GM21367 (cell line): ENCODE data around the gene KCNMA1.

Experiments used
- ATAC-seq: cut with Tn5 transposase; IDR thresholded peaks from one replicate; pipeline ENCODE4 v1.9.1; 2021; ENCODE audit not compliant: unreplicated experiment

KCNMA1 gene

DNA sequence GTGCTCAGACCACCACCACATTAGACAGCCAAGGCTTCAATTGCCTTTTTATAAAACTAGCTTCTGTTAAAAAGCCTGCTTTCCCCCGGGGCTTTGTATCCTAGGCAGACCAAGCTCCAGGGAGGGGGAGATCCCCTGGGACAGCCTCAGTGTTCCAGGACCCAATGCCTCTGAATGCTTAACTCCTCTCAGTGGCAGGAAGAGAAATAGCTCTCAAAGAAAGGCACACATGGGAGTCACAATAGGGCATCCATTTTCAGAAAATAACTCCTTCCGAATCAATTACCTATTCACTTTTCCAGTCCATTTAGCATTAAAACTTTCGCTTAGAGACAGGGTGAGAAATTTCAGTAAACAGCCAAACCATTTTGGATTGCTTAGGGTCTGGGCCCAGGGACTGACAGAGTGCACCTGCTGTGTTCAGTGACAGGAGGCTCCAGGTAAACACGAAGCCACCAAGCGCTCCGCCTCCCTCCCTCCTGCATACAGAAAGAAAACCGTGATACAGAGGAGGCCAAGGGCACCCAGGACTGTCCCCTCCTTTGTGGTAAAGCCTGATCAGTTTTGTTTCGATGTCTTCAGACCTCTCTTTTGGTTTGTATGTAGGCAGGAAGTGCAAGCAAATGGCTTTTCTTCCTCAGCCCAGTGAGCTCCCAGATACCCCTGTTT, 599.7 kb downstream of the KCNMA1 start:
- no peak for ATAC-seq

DNA sequence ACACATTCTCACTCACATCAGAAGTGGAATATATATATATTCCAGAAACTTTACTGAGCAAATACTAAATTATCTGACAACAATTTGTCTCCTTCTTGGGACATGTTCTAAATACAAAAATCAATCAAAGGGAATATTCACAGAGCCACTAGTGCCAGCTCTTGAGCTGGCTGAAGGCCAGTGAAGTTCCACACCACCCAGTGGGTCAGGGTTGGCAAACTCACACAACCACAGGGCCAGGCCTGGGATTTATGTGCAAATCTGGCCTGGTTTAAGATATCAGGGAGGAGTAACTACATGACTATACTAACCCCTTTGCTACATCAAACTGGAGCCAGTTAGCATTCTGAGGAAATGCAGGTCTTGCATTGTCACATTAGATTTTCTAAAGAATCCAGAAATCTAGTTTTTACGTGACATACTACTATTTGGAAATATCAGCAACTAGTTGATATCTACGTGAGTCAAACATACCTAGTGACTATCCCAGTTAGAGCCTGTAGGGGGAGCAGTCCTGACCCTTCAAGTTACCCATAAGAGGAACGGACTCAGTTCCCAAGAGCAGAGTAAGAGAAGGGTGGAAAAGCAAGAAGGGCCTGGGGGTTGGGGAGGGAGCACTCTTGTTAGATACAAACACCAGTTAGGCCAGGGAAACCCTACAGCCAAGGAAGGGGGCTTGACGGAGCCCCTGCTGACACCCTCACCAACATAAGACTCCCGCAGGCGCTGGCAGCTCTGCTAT, 600.4 kb downstream of the KCNMA1 start:
- ATAC-seq: no peak

DNA sequence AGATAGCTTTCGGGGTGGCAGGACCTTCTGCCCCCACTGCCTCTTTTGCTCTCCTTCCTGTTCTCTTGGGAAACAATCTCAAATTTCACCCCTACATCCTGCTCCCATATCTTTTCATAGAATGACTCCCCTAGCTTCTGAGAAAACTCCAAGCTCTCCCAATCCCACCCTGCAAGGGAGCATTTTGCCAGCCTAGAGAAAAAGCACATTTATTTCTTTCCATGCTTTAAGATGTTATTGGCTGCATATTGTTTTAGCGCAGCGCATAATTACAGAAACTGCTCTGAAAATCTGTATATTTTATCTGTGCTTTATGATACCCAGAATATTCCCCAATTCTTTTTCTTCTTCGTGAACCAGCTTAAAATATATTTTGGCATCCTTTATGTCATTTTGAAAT, 601.3 kb downstream of the KCNMA1 start:
- ATAC-seq: no peak

DNA sequence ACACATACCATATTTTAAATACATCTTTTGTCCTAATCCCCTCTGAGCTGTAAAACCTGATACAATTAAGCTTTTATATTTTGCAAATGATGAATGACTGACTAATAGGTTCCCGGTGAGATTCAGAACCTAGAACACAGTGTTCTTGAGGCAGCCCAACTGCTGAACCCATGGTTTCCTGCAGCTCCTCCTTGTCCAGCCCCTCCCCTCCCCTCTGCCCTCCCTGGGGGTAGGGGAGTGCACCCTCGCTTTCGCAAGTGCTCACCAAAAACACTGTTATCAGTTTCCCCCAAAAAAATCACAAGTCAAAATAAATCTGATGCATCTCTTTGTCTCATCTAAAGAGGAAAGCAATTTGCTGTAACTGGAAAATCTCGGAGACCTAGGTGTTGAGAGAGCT, 602.8 kb downstream of the KCNMA1 start:
- no peak for ATAC-seq

DNA sequence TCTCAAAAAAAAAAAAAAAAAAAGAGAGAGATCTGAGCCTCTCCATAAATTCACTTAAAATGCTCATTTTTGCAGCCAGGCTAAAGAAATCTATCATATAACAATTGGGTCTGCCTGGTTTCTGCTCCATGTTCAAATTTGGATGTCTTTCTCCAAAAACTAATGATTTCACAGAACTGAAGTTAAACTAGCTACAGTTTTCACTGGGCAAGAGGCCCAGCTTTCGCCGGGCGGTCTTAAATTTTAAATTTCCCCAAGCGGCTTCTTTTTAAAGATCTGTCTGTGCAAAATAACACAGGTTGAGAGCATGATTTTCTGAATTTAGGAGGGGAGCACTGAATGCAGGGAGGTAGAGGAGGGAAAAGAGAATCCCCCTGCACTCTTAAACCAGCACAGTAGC, 603.4 kb downstream of the KCNMA1 start:
- no peak for ATAC-seq

GRCh38 chr10:77032188-77032570, 605.4 kb downstream of the KCNMA1 start:
- no peak for ATAC-seq

DNA sequence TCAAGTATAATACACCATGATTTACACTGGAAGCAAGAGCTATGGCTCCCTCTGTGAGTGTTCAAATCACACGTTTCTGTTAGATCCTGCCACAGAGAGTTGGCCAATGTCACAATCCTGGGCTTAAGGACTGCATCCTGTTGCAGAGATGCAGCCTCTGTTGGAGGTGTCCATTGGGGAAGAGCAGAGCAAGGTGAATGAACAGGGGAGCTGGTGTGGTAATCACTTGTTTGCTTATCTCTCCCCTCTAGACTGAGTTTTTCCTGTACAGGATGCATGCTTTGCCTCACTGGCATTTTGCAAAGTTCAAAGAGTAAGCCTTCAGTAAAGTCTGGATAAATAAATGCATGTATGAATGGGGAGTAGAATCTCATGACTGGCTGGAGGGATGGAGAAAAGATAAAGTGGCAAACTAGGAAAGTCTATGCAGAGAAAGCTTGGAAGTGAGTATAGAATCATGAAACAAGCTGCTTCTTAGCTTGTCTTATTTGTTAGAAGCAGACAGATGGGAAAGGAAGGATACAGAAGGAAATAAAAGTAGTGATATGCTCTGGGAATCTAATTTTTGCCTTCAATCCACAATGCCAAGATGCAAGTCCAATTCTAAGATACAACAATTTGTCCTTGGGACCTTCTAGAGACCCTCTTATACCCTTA, 605.9 kb downstream of the KCNMA1 start:
- no peak for ATAC-seq

DNA sequence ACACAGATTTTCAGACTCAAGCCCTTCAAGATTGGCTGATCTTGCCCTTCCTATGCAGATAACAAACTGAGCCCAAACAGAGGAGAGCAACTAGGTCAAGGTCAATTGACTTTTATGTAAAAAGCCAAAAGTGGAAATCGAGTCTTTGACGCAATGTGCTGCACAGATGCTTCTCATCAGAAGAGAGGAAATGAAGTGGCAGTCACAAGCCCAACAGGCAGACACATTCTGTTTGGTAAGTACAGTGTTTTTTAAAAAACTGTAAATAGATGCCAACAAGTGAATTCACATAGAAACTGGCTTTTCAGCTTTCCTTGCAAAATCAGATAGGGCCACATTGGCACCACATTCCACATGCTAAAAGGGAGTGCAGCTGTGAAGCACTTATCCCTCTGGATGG, 606.6 kb downstream of the KCNMA1 start:
- ATAC-seq: no peak

DNA sequence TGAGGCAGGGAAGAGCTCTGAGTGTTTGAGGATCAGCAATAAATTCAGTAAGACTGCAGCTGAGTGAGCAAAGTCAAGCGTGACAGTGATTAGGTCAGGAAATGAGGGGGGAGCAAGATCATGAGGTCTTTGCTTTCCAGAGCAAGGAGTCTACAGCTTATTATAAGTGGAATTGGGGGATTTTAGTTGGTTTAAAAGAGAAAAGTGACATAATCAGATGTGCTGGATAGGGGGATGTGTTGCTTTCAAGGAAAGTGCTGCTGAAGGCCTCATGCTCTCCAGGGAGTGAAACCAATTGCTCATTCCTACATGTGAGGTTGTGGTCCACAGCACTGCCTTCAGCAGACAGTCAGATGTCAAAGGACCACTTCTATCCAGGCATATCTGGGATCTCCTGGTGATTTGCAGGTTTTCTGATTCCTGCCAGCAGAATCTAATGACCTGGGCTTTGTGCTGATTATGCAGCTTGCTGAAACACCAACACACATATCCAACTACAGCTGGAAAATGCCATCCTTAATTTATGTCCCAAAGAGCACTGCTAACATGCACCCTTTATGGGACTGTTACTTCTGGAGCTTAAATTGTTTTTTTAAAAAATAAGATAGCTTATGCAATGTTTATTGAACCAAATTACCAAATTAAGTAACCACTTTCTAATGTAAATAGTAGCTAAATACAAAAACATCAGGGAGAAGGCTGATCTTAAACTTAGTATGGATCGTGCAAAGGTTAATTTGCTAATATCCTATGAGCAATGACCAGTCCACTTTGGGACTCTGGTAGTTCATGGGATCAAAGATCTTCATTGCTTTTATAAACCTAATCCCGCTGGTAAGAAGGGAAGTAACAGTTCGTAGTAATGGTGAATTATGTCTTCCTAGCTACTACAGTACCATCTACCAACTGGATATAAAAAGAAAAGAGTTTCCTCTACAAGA, 607.6 kb downstream of the KCNMA1 start:
- no peak for ATAC-seq

- no peak for ATAC-seq
Measured at GRCh38 chr10:77028042-77028441, 609.6 kb downstream of the KCNMA1 start.

- peak; percentile 91 for ATAC-seq
Measured at GRCh38 chr10:77027576-77027975, 610.0 kb downstream of the KCNMA1 start.

- ATAC-seq: no peak
Measured at GRCh38 chr10:77027141-77027540, 610.5 kb downstream of the KCNMA1 start.

GRCh38 chr10:77026148-77026547, 611.5 kb downstream of the KCNMA1 start:
- ATAC-seq: no peak

GRCh38 chr10:77024461-77024860, 613.1 kb downstream of the KCNMA1 start:
- ATAC-seq: no peak

DNA sequence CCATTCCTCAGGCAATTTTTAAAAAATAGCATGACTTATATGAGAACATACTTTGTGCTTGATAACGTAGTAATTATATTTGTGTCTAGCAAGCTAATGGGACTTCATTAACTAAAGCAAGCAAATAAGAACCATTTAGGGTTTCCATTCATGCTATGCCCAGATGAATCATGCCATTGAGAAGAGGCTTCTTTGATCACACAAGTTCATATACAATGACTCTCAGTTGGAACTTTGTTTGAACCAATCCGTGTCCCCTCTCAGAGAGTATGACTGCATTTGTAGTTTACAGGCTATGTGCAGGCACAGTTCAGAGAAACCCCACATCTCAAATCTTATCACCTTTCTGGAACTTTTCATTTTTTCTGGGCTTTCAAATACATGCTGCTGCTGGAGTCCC, 614.2 kb downstream of the KCNMA1 start:
- ATAC-seq: no peak

GRCh38 chr10:77022671-77023070, 614.9 kb downstream of the KCNMA1 start:
- no peak for ATAC-seq

DNA sequence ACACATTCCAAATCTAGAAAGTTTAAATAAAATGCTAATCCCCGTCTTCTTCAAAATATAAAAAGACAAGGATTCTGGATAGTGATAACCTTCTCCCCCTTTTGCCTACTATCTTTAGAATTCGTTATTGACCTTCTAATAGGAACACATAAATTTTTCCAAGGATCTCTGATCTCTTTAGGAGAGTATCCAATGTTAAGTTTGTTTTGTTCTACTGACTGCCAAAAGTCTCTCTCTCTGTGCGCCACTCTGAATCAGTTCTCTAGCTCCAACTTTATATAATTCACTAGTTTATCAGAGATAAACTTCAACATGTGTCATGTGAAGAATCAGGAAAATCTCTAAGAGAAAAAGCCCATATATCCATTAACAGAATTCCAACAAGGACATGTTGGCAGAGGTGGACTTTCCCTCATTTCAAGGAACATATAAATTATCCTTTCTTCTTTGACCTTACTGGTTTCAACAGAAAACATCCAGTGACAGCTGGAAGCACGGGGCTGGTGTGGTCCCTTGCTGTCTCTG, 615.6 kb downstream of the KCNMA1 start:
- ATAC-seq: no peak

GRCh38 chr10:77020426-77021040, 617.1 kb downstream of the KCNMA1 start:
- ATAC-seq: no peak

DNA sequence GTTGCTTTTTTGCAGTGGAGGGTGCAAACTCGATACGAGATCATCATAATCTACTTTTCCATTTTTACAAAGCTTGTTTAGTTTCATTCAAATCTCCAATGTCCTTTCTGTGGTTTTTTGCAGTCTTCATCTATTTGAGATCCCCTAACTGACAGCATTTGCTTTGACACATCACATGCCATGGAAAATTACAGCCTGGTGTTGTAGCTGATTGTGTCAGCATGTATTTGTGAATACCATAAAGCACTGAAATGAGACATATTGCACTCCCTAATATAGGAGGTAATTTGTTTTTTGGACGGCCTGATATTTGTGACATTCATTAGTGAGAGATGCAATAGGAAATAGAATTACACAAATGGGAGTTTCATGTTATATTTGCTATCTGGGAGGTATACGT, 620.8 kb downstream of the KCNMA1 start:
- ATAC-seq: no peak

- no peak for ATAC-seq
Measured at GRCh38 chr10:77016278-77016815, 621.3 kb downstream of the KCNMA1 start.
